Endothelial cell of umbilical vein (primary cell): ENCODE results near the gene PTCH1. TPM values are rescaled to one million over a fixed set of nuclear protein-coding genes. Genes with fewer than 3 reads are reported as not detected.

ENCODE experiments used
- BruUV-seq: library from RNA; stranded (reverse); fragments of 400-500 nt; replicated peaks from 2 replicates; lab custom pipeline; 2021; lab: Mats Ljungman, UMichigan
- CTCF ChIA-PET: fragments of 300-600, 350-600 bp; sonication (Branson Sonifier 250); formaldehyde crosslinking; loops from one replicate; lab custom pipeline; 2021; ENCODE audit warnings: antibody characterized with exemption, inconsistent platforms; lab: Charles Lee
- POLR2A ChIA-PET: fragments of 300-600, 350-600 bp; sonication (Branson Sonifier 250); formaldehyde crosslinking; loops from one replicate; lab custom pipeline; 2021; ENCODE audit warnings: antibody characterized with exemption, inconsistent platforms; lab: Charles Lee
- DNase-seq: peaks from one replicate; pipeline ENCODE4 v3.0.0-alpha.2; 2011; ENCODE audit warnings: low read depth, low spot score
- FAIRE-seq: peaks from 2 replicates; lab custom pipeline; 2011; peaks lifted over from hg19 to GRCh38; lab: Jason Lieb, UNC
- H2AFZ ChIP-seq: 2 replicates; pipeline ENCODE4 v1.6.0; 2012; ENCODE audit warnings: low read depth, low read length, control low read depth, inconsistent platforms
- H3K27ac ChIP-seq: 2 replicates; pipeline ENCODE4 v1.5.1; 2011; ENCODE audit warnings: low read depth, mild to moderate bottlenecking, control low read depth, low read length, moderate library complexity; ENCODE audit not compliant: insufficient read depth
- H3K27me3 ChIP-seq, 2 experiments: 2 replicates each; pipeline versions ENCODE4 v1.6.0 to v1.6.1; 2011; ENCODE audit warnings: low read length in 2 of 2, mixed read lengths in 1 of 2; ENCODE audit not compliant: control insufficient read depth in 2 of 2, insufficient read depth in 2 of 2
- H3K36me3 ChIP-seq, 2 experiments: 2 replicates in 1 of 2; 3 replicates in 1 of 2; pipeline ENCODE4 v1.5.1; 2011; ENCODE audit warnings: low read length in 2 of 2, mild to moderate bottlenecking in 1 of 2, moderate library complexity in 1 of 2; ENCODE audit not compliant: control insufficient read depth in 2 of 2, insufficient read depth in 2 of 2; ENCODE audit errors: extremely low read depth in 1 of 2
- H3K4me1 ChIP-seq: 3 replicates; pipeline ENCODE4 v1.5.1; 2011; ENCODE audit warnings: mild to moderate bottlenecking, low read length; ENCODE audit not compliant: control insufficient read depth, insufficient read depth; ENCODE audit errors: extremely low read depth
- H3K4me2 ChIP-seq: 2 replicates; pipeline ENCODE4 v1.6.1; 2011; ENCODE audit warnings: low read length, control low read depth, mixed read lengths; ENCODE audit not compliant: insufficient read depth
- H3K4me3 ChIP-seq, 3 experiments: fragments of 200-600 bp in 1 of 3; sonication (generic), shearing (Covaris generic) in 1 of 3; replicated peaks in 1 of 3; 2 replicates each; pipeline ENCODE4 v1.5.1; 2011 to 2016; ENCODE audit warnings: control low read depth in 3 of 3, low read length in 3 of 3, mild to moderate bottlenecking in 2 of 3, inconsistent platforms in 1 of 3, low read depth in 1 of 3, moderate library complexity in 1 of 3; ENCODE audit not compliant: insufficient read depth in 1 of 3
- H3K79me2 ChIP-seq: 2 replicates; pipeline ENCODE4 v1.6.0; 2012; ENCODE audit warnings: low read length, inconsistent platforms; ENCODE audit not compliant: control insufficient read depth, insufficient read depth
- H3K9ac ChIP-seq: replicated peaks from 2 replicates; pipeline ENCODE3; 2011; ENCODE audit warnings: low read length, control low read depth; ENCODE audit not compliant: insufficient read depth; ENCODE audit errors: extremely low read depth
- H3K9me1 ChIP-seq: replicated peaks from 3 replicates; pipeline ENCODE4 v1.6.0; 2011; ENCODE audit warnings: mild to moderate bottlenecking, low read length; ENCODE audit not compliant: control insufficient read depth, insufficient read depth; ENCODE audit errors: extremely low read depth
- H3K9me3 ChIP-seq: replicated peaks from 2 replicates; pipeline ENCODE4 v1.5.1; 2012; ENCODE audit warnings: low read length, inconsistent platforms; ENCODE audit not compliant: control insufficient read depth, insufficient read depth
- H4K20me1 ChIP-seq: replicated peaks from 2 replicates; pipeline ENCODE3; 2011; ENCODE audit warnings: mild to moderate bottlenecking, low read length; ENCODE audit not compliant: control insufficient read depth, insufficient read depth; ENCODE audit errors: extremely low read depth
- EZH2 ChIP-seq: IDR thresholded peaks from 2 replicates; pipeline ENCODE4 v1.6.1; 2012; ENCODE audit warnings: borderline replicate concordance, low read depth, mild to moderate bottlenecking, moderate library complexity, low read length, inconsistent platforms; ENCODE audit not compliant: severe bottlenecking
- FOS ChIP-seq: IDR thresholded peaks from 2 replicates; pipeline ENCODE4 v1.6.1; 2011; ENCODE audit warnings: mild to moderate bottlenecking, low read length, moderate library complexity, borderline replicate concordance; ENCODE audit not compliant: insufficient read depth
- JUN ChIP-seq: IDR thresholded peaks from 2 replicates; pipeline ENCODE4 v1.6.1; 2011; ENCODE audit warnings: borderline replicate concordance, low read depth; ENCODE audit not compliant: insufficient read length, insufficient read depth
- POLR2A ChIP-seq: IDR thresholded peaks from 2 replicates; pipeline ENCODE4 v1.6.1; 2012; ENCODE audit warnings: low read depth, mild to moderate bottlenecking, control low read depth, low read length
- dilution Hi-C: fragments of 300-500 bp; cut with MboI; formaldehyde crosslinking; loops from one replicate; pipeline ENCODE4 v1.15.0; 2019; ENCODE audit warnings: low sequenced_read_pairs; ENCODE audit not compliant: extremely low pct_ligation_motif_present
- intact Hi-C: fragments of 100-400 bp; cut with micrococcal nuclease; formaldehyde crosslinking; loops from one replicate; pipeline ENCODE4 v1.10.0; 2022
- polyA plus RNA-seq, 4 experiments: library from polyadenylated mRNA; depleted of rRNA in 3 of 4; stranded (reverse) in 3 of 4; unstranded in 1 of 4; fragments of >200 nt; gene quantifications; 2 replicates each; pipeline versions ENCODE4 v1.2.1 to v1.2.3, GENCODE V29; 2011 to 2012; ENCODE audit warnings: missing spikeins in 1 of 4
- total RNA-seq: library from RNA; stranded (reverse); gene quantifications from 2 replicates; pipeline ENCODE4 v1.2.3, GENCODE V29; 2021
- TF ChIP-seq, protein P1 (sequence below), 2 donors: IDR thresholded peaks; 1 replicate in 1 of 2; 2 replicates in 1 of 2; pipeline ENCODE4 v1.5.1; 2011; ENCODE audit warnings: low read length in 2 of 2, mild to moderate bottlenecking in 2 of 2, moderate library complexity in 2 of 2, control low read depth in 1 of 2, inconsistent platforms in 1 of 2, low read depth in 1 of 2; ENCODE audit not compliant: insufficient read depth in 1 of 2; ENCODE audit errors: extremely low read depth in 1 of 2
- TF ChIP-seq, protein P2 (sequence below): IDR thresholded peaks from 2 replicates; pipeline ENCODE4 v1.6.1; 2011; ENCODE audit not compliant: insufficient read depth, insufficient read length

The PTCH1 gene
- total and polyA plus RNA-seq, 2 donors (not counting 3 experiments of a cell fraction or from before 2014, with no cell fraction given) = 3.9 to 12.1 TPM

DNA sequence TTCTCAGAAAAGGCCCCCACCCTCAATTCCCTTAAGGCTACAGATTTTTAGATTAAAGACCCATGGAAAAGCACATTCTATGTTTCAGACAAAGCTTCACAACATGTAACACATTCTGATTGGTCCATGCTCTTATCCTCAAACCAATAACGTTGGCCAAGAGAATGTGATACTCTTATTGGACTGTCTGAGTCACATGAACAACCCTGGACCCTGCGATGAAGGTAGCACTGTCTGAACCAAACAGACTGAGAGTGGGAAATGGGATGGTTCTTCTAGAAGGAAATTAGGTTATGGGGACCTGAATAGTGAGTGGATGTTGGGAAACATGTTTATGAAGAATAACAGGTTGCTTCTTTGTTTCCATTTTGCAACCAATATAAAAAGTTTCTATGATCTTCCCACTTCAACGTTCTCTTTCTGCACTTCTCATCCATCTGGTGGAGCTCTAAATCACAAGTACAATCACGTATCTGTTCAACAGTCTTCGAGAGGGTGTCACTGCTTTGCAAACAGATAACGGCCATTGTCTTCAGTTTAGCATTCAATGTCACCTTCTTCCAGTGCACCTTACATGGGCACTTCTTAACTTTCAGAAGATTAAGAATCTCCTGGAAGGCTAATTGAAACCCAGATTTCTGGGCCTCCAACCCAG, 81.6 kb downstream of the PTCH1 start:
- Histone ChIP-seq H3K4me1 (no peaks in the 10 kb centered on the region), H3K9me3 (no peaks in the 10 kb centered on the region), H3K9me1 (no peaks in the 10 kb centered on the region), H3K79me2 (no peaks in the 10 kb centered on the region), H3K27ac (no peak overlapping the region), H4K20me1 (no peaks in the 10 kb centered on the region), H3K27me3 (no peaks in the 10 kb centered on the region), H2AFZ (no peak overlapping the region), H3K4me3 (no peak overlapping the region), H3K9ac (no peak overlapping the region), H3K4me2 (no peak overlapping the region), H3K36me3 (no peaks in the 10 kb centered on the region)
- no TSS peak for BruUV-seq
- no peak for FAIRE-seq
- POLR2A ChIA-PET = no interaction called here
- DNase-seq = no peak
- intact Hi-C loops (no loop called here), dilution Hi-C loops (no loop called here)
- TF ChIP-seq, protein P1, sequence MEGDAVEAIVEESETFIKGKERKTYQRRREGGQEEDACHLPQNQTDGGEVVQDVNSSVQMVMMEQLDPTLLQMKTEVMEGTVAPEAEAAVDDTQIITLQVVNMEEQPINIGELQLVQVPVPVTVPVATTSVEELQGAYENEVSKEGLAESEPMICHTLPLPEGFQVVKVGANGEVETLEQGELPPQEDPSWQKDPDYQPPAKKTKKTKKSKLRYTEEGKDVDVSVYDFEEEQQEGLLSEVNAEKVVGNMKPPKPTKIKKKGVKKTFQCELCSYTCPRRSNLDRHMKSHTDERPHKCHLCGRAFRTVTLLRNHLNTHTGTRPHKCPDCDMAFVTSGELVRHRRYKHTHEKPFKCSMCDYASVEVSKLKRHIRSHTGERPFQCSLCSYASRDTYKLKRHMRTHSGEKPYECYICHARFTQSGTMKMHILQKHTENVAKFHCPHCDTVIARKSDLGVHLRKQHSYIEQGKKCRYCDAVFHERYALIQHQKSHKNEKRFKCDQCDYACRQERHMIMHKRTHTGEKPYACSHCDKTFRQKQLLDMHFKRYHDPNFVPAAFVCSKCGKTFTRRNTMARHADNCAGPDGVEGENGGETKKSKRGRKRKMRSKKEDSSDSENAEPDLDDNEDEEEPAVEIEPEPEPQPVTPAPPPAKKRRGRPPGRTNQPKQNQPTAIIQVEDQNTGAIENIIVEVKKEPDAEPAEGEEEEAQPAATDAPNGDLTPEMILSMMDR (IDR thresholded peaks at IDR 0.05; ENCODE audit: extremely low read depth in 1 of 2, insufficient read depth in 1 of 2, low read depth in 1 of 2, low read length in 2 of 2) = no peak
- TF ChIP-seq, protein P2, sequence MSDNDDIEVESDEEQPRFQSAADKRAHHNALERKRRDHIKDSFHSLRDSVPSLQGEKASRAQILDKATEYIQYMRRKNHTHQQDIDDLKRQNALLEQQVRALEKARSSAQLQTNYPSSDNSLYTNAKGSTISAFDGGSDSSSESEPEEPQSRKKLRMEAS = no peak
- TF ChIP-seq POLR2A (no peak), FOS (no peak), EZH2 (no peak), JUN (no peak)
- CTCF ChIA-PET = no interaction called here
